Activated naive CD4-positive, alpha-beta T cell treated with anti-CD3 and anti-CD28 coated beads, Interleukin-2, amount 50 U/mL, for 72 hours (primary cell): ENCODE data around the gene OSBPL9. TPM values are rescaled to one million over a fixed set of nuclear protein-coding genes. Genes with fewer than 3 reads are reported as not detected.

Experiments
- ATAC-seq, 2 donors: fragments of 150-1000 bp; cut with Tn5 transposase; 2 replicates each; pipeline ENCODE4 v1.10.0; 2021; ENCODE audit warnings: mild to moderate bottlenecking in 2 of 2, moderate library complexity in 2 of 2
- DNase-seq, 2 donors: peaks; one replicate each; pipeline ENCODE4 v3.0.0; 2021 to 2022; ENCODE audit warnings: low spot score in 2 of 2
- H3K27ac Mint-ChIP-seq, 2 donors: one replicate each; pipeline ENCODE4 v1.8.0; 2022; ENCODE audit warnings: mild to moderate bottlenecking in 2 of 2, mixed read lengths in 2 of 2
- H3K36me3 Mint-ChIP-seq, 2 donors: one replicate each; pipeline ENCODE4 v1.8.0; 2022; ENCODE audit warnings: mixed read lengths in 2 of 2
- H3K9me3 Mint-ChIP-seq, 2 donors: one replicate each; pipeline ENCODE4 v1.8.0; 2022; ENCODE audit warnings: mixed read lengths in 2 of 2
- total RNA-seq, 2 donors: library from RNA; stranded (reverse); gene quantifications; one replicate each; pipeline ENCODE4 v1.2.3, GENCODE V29; 2022

The OSBPL9 gene
- total RNA-seq = 10 to 100 TPM; 36.1 to 63.4 TPM

GRCh38 chr1:51616903-51617708 is at the start of gene OSBPL9:
Gene OSBPL9 (plus strand): TSS chr1:51617092. CDS start chr1:51617111, 19 bp downstream.
- peaks cover 5 to 8% of the 10 kb centered on the region in 2 donors for H3K36me3 Mint-ChIP-seq
- no peaks in the 10 kb centered on the region for H3K9me3 Mint-ChIP-seq
- peak within 1 kb of the TSS; percentile 90 to 98 for H3K27ac Mint-ChIP-seq
- peak; percentile 80 to 81 for DNase-seq
- peak; percentile 94 to 96 for ATAC-seq

- DNase-seq (no peak), ATAC-seq (no peak)
- Mint-ChIP-seq H3K9me3 (no peaks in the 10 kb centered on the region), H3K36me3 (no peaks in the 10 kb centered on the region), H3K27ac (no peak overlapping the region)
Measured at GRCh38 chr1:51567653-51568052, 49.2 kb upstream of the OSBPL9 start.

- H3K9me3 Mint-ChIP-seq = no peaks in the 10 kb centered on the region
- DNase-seq = no peak
- no peaks in the 10 kb centered on the region for H3K36me3 Mint-ChIP-seq
- H3K27ac Mint-ChIP-seq = peak overlapping the region in 1 of 2 donors; percentile 92
- no peak for ATAC-seq
Measured at GRCh38 chr1:51568231-51568935, 48.5 kb upstream of the OSBPL9 start.

GRCh38 chr1:51569284-51570062 is 47.4 kb upstream of the OSBPL9 start:
- H3K9me3 Mint-ChIP-seq = no peaks in the 10 kb centered on the region
- ATAC-seq = peak; percentile 91 to 92
- no peaks in the 10 kb centered on the region for H3K36me3 Mint-ChIP-seq
- peak in 1 of 2 donors; percentile 42 for DNase-seq
- peak overlapping the region; percentile 63 to 92 for H3K27ac Mint-ChIP-seq

- Mint-ChIP-seq H3K9me3 (no peaks in the 10 kb centered on the region), H3K36me3 (no peaks in the 10 kb centered on the region), H3K27ac (peak overlapping the region in 1 of 2 donors; percentile 92)
- DNase-seq = no peak
- ATAC-seq = peak; percentile 46 to 49
Measured at GRCh38 chr1:51570063-51570710, 46.7 kb upstream of the OSBPL9 start.

- Mint-ChIP-seq H3K27ac (no peak overlapping the region), H3K36me3 (peaks cover 0 to 4% of the 10 kb centered on the region in 2 donors), H3K9me3 (peaks cover 0 to 4% of the 10 kb centered on the region in 2 donors)
- ATAC-seq = no peak
- no peak for DNase-seq
Measured at GRCh38 chr1:51572365-51572764, 44.5 kb upstream of the OSBPL9 start.

- Mint-ChIP-seq H3K9me3 (peaks cover 0 to 4% of the 10 kb centered on the region in 2 donors), H3K36me3 (peaks cover 0 to 6% of the 10 kb centered on the region in 2 donors), H3K27ac (no peak overlapping the region)
- ATAC-seq (no peak), DNase-seq (no peak)
Measured at GRCh38 chr1:51574796-51575195, 42.1 kb upstream of the OSBPL9 start.

GRCh38 chr1:51575406-51576084 is 41.3 kb upstream of the OSBPL9 start:
- Mint-ChIP-seq H3K36me3 (peaks cover 0 to 6% of the 10 kb centered on the region in 2 donors), H3K9me3 (peaks cover 0 to 4% of the 10 kb centered on the region in 2 donors), H3K27ac (peak overlapping the region in 1 of 2 donors; percentile 69)
- DNase-seq = no peak
- ATAC-seq = peak; percentile 40 to 49

- H3K9me3 Mint-ChIP-seq = peaks cover 0 to 4% of the 10 kb centered on the region in 2 donors
- DNase-seq (no peak), ATAC-seq (no peak)
- peak overlapping the region in 1 of 2 donors; percentile 69 for H3K27ac Mint-ChIP-seq
- peaks cover 0 to 6% of the 10 kb centered on the region in 2 donors for H3K36me3 Mint-ChIP-seq
Measured at GRCh38 chr1:51576085-51576444, 40.8 kb upstream of the OSBPL9 start.

GRCh38 chr1:51576923-51577322 is 40.0 kb upstream of the OSBPL9 start:
- ATAC-seq (no peak), DNase-seq (no peak)
- Mint-ChIP-seq H3K36me3 (peaks cover 0 to 6% of the 10 kb centered on the region in 2 donors), H3K27ac (no peak overlapping the region), H3K9me3 (peaks cover 0 to 4% of the 10 kb centered on the region in 2 donors)

GRCh38 chr1:51578383-51579109 is 38.3 kb upstream of the OSBPL9 start:
- H3K36me3 Mint-ChIP-seq = peaks cover 0 to 6% of the 10 kb centered on the region in 2 donors
- no peak for ATAC-seq
- peaks cover 0 to 4% of the 10 kb centered on the region in 2 donors for H3K9me3 Mint-ChIP-seq
- no peak overlapping the region for H3K27ac Mint-ChIP-seq
- no peak for DNase-seq

- DNase-seq (no peak), ATAC-seq (no peak)
- Mint-ChIP-seq H3K27ac (no peak overlapping the region), H3K36me3 (peaks cover 0 to 6% of the 10 kb centered on the region in 2 donors), H3K9me3 (peaks cover 0 to 4% of the 10 kb centered on the region in 2 donors)
Measured at GRCh38 chr1:51581238-51581637, 35.7 kb upstream of the OSBPL9 start.

GRCh38 chr1:51583532-51583931 is 33.4 kb upstream of the OSBPL9 start:
- no peaks in the 10 kb centered on the region for H3K9me3 Mint-ChIP-seq
- no peak for ATAC-seq
- H3K27ac Mint-ChIP-seq = no peak overlapping the region
- H3K36me3 Mint-ChIP-seq = no peaks in the 10 kb centered on the region
- DNase-seq = no peak

- H3K9me3 Mint-ChIP-seq = no peaks in the 10 kb centered on the region
Measured at GRCh38 chr1:51584021-51584420, 32.9 kb upstream of the OSBPL9 start.

GRCh38 chr1:51592711-51593110 is 24.2 kb upstream of the OSBPL9 start:
- Mint-ChIP-seq H3K36me3 (no peaks in the 10 kb centered on the region), H3K27ac (no peak overlapping the region), H3K9me3 (no peaks in the 10 kb centered on the region)
- ATAC-seq (no peak), DNase-seq (no peak)

More at GRCh38 chr1:51584021-51584420, 32.9 kb upstream of the OSBPL9 start:
- no peak for DNase-seq
- Mint-ChIP-seq H3K36me3 (no peaks in the 10 kb centered on the region), H3K27ac (no peak overlapping the region)
- ATAC-seq = no peak
